HG03196 (cell line): ENCODE results near the gene ABCC6.
"Not testable (repeated sequence)": the region's sequence is repeated elsewhere in the genome, so short reads cannot be mapped to it uniquely, and the experiment has no call there.

ENCODE experiments used
- ATAC-seq: cut with Tn5 transposase; IDR thresholded peaks from one replicate; pipeline ENCODE4 v1.9.1; 2021; ENCODE audit not compliant: unreplicated experiment

ABCC6 gene

GRCh38 chr16:16223662-16224241 lies 458 bp upstream of the ABCC6 start:
- not testable (repeated sequence) for ATAC-seq

- ATAC-seq: not testable (repeated sequence)
These were observed 1.9 kb downstream of the ABCC6 start for GRCh38 chr16:16221382-16221781.

GRCh38 chr16:16220449-16220848 lies 2.8 kb downstream of the ABCC6 start:
- not testable (repeated sequence) for ATAC-seq

GRCh38 chr16:16218787-16219186 lies 4.5 kb downstream of the ABCC6 start:
- ATAC-seq: not testable (repeated sequence)

- ATAC-seq: not testable (repeated sequence)
These were observed 4.9 kb downstream of the ABCC6 start for GRCh38 chr16:16218349-16218748.

GRCh38 chr16:16213863-16214293 lies 9.4 kb downstream of the ABCC6 start:
- not testable (repeated sequence) for ATAC-seq

GRCh38 chr16:16211404-16211803 lies 11.9 kb downstream of the ABCC6 start:
- ATAC-seq: not testable (repeated sequence)

- not testable (repeated sequence) for ATAC-seq
These were observed 14.8 kb downstream of the ABCC6 start for GRCh38 chr16:16208461-16208860.

GRCh38 chr16:16207787-16208334 lies 15.4 kb downstream of the ABCC6 start:
- not testable (repeated sequence) for ATAC-seq

- ATAC-seq: not testable (repeated sequence)
These were observed 16.1 kb downstream of the ABCC6 start for GRCh38 chr16:16207097-16207786.

GRCh38 chr16:16205864-16206263 lies 17.4 kb downstream of the ABCC6 start:
- ATAC-seq: not testable (repeated sequence)

- ATAC-seq: not testable (repeated sequence)
These were observed 18.7 kb downstream of the ABCC6 start for GRCh38 chr16:16204552-16204951.

GRCh38 chr16:16203494-16203893 lies 19.8 kb downstream of the ABCC6 start:
- ATAC-seq: not testable (repeated sequence)

- not testable (repeated sequence) for ATAC-seq
These were observed 20.7 kb downstream of the ABCC6 start for GRCh38 chr16:16202400-16203143.

- ATAC-seq: not testable (repeated sequence)
These were observed 21.4 kb downstream of the ABCC6 start for GRCh38 chr16:16201880-16202279.

- ATAC-seq: not testable (repeated sequence)
These were observed 22.9 kb downstream of the ABCC6 start for GRCh38 chr16:16200391-16200790.

GRCh38 chr16:16199428-16199827 lies 23.9 kb downstream of the ABCC6 start:
- not testable (repeated sequence) for ATAC-seq

GRCh38 chr16:16197966-16198365 lies 25.3 kb downstream of the ABCC6 start:
- no peak for ATAC-seq

- no peak for ATAC-seq
These were observed 26.0 kb downstream of the ABCC6 start for GRCh38 chr16:16197331-16197730.

- no peak for ATAC-seq
These were observed 27.2 kb downstream of the ABCC6 start for GRCh38 chr16:16196099-16196498.

- ATAC-seq: no peak
These were observed 31.7 kb downstream of the ABCC6 start for GRCh38 chr16:16191493-16192167.
